Putamen (tissue), 1 donor: ENCODE measurements around the gene ZBTB44.

Source experiments
- DNase-seq: peaks from one replicate; pipeline ENCODE4 v3.0.0-alpha.2; 2016; ENCODE audit warnings: low spot score

ZBTB44 gene

GRCh38 chr11:130215531-130216220 lies 99.0 kb downstream of the ZBTB44 start:
- no peak for DNase-seq

- no peak for DNase-seq
These were observed 99.7 kb downstream of the ZBTB44 start for GRCh38 chr11:130214861-130215530.

GRCh38 chr11:130213979-130214281 lies 100.8 kb downstream of the ZBTB44 start:
- DNase-seq = no peak

GRCh38 chr11:130213143-130213978 lies 101.4 kb downstream of the ZBTB44 start:
- DNase-seq = peak; percentile 25

- DNase-seq = no peak
These were observed 102.2 kb downstream of the ZBTB44 start for GRCh38 chr11:130212431-130212961.

- DNase-seq = no peak
These were observed 102.8 kb downstream of the ZBTB44 start for GRCh38 chr11:130211781-130212401.

GRCh38 chr11:130211144-130211543 lies 103.6 kb downstream of the ZBTB44 start:
- no peak for DNase-seq

GRCh38 chr11:130209954-130210854 lies 104.5 kb downstream of the ZBTB44 start:
- no peak for DNase-seq

GRCh38 chr11:130209128-130209932 lies 105.4 kb downstream of the ZBTB44 start:
- no peak for DNase-seq

GRCh38 chr11:130208241-130209127 lies 106.2 kb downstream of the ZBTB44 start:
- no peak for DNase-seq

GRCh38 chr11:130206141-130206540 lies 108.6 kb downstream of the ZBTB44 start:
- no peak for DNase-seq

- no peak for DNase-seq
These were observed 110.0 kb downstream of the ZBTB44 start for GRCh38 chr11:130204703-130205095.

GRCh38 chr11:130203766-130204702 lies 110.7 kb downstream of the ZBTB44 start:
- DNase-seq = no peak

- DNase-seq = no peak
These were observed 111.7 kb downstream of the ZBTB44 start for GRCh38 chr11:130202818-130203689.

GRCh38 chr11:130202009-130202817 lies 112.5 kb downstream of the ZBTB44 start:
- no peak for DNase-seq

GRCh38 chr11:130201026-130201425 lies 113.7 kb downstream of the ZBTB44 start:
- DNase-seq = no peak
